Middle frontal gyrus (tissue), 1 donor: ENCODE data around the gene PPP5C.

ENCODE experiments used
- DNase-seq: peaks from one replicate; pipeline ENCODE4 v3.0.0-alpha.2; 2015; ENCODE audit warnings: low spot score; ENCODE audit errors: extremely low spot score

Gene PPP5C

DNA sequence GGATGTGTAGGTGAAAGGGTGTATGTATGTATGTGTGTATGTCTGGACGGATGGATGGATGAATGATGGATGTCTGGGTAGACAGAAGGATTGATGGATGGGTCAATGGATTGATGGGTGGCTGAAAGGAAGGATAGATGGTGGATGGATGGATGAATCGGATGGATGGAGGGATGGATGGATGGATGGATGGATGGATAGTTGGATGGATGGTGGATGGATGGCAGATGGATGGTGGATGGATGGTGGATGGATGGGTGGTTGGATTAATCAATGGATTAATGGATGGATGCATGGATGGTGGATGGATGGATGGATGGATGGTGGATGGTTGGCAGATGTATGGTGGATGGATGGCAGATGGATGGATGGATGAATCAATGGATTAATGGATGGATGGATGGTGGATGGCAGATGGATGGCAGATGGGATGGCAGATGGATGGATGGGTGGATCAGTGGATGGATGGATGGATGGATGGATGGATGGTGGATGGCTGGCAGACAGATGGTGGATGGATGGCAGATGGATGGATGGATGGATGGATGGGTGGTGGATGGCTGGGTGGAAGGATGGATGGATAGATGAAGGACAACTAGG, 16.5 kb upstream of the PPP5C start:
- no peak for DNase-seq

- DNase-seq: no peak
Measured at GRCh38 chr19:46337487-46337886, 9.4 kb upstream of the PPP5C start.

DNA sequence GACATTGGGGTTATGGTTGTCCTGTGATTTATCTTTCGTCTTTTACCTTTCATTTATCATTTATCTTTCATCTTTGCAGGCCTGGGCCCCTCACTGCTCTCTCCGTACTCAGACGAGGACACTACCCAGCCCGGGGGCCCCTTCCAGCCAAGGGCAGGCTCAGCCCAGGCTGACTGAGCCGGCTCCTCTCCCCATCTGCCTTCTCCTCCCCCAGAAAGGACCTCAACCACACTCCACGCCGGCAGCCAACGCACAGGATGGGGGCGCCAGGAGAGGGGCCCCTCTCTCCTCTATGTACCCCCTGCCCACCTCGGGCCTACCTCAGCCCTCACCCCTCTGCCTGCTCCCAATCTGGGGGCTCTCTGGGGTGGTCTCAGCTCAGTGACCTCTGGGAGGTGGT, 7.4 kb upstream of the PPP5C start:
- no peak for DNase-seq

DNA sequence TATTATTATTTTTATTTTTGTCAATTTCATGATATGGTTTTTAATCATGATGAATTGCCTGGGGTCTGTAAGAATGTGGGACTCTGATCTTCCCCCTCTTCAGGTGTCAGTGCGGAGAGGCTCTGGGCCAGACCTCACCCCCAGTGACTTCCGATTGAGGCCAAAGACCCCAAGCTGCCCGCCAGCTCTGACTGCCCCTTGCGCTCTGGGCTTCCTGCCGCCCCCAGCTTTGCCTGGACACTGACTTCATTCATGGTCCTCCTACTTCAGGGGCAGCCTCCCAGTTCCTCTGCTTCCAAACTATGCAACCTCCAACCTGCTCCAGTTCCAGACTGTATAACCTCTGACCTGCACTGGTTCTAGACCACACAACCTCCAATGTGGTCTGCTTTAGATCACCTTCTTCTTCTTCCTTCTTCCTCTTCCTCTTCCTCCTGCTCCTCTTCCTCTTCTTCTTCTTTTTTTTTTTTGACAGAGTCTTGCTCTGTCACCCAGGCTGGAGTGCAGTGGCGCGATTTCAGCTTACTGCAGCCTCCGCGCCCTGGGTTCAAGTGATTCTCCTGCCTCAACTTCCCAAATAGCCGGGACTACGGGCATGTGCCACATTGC, 6.7 kb upstream of the PPP5C start:
- no peak for DNase-seq

GRCh38 chr19:46341937-46342336, 5.0 kb upstream of the PPP5C start:
- DNase-seq: no peak

DNA sequence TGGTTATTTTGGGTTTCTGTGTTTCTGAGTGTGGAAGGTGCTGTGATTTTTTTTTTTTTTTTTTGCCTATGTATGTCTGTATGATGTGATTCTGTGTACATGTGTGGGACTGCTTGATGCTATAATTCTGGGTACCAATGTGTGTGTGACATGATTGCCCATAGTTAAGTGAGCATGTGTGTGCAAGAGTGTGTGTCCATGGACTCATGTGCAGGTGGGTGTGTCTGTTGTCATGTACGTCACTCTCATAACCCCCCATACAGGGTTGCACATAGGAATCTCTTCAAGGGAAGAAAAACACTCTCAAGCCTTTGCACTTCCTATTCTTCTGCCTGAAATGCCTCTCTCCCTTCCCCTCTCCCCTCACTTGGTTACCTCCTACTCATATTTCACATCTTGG, 2.5 kb upstream of the PPP5C start:
- DNase-seq: no peak

DNA sequence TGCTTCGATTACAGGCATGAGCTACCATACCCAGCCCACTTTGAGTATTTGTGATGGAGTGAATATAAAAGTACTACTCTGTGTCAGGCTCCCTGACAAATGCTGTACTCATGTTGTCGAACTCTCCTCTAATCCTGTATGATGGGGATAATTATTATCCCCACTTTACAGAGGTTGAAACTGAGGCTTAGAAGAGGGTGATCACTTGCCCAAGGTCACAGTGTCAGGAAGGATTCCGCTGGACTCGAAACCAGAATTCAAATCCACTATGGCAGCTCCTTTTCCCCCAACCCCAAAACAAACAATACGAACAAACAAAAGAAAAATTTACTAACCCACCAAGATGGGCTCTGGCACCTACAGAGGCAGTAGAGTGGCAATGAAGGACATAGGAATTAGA, 1.7 kb upstream of the PPP5C start:
- DNase-seq: no peak

- DNase-seq: no peak
Measured at GRCh38 chr19:46347572-46347883, 641 bp downstream of the PPP5C start.

DNA sequence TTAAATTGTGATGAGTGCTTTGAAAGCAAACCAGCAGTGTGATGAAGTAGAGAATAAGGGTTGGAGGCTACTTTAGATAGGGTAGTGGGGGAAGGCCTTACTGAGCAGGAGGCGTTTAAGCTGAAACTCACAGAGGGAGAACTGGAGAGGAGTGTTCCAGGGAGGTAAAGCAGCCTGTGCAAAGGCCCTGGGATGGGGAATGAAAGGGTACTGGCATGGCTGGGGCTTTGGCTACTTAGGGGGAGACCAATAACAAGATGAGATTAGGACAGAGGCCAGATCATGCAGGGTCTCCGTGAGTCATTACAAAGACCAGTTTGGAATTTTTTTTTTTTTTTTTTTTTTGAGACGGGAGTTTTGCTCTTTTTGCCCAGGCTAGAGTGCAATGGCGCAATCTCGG, 1.1 kb downstream of the PPP5C start:
- no peak for DNase-seq

GRCh38 chr19:46349311-46349993, 2.6 kb downstream of the PPP5C start:
- DNase-seq: no peak

GRCh38 chr19:46350029-46350757, 3.3 kb downstream of the PPP5C start:
- no peak for DNase-seq

- DNase-seq: no peak
Measured at GRCh38 chr19:46350758-46351159, 3.9 kb downstream of the PPP5C start.

- DNase-seq: no peak
Measured at GRCh38 chr19:46351241-46352041, 4.6 kb downstream of the PPP5C start.

- no peak for DNase-seq
Measured at GRCh38 chr19:46353730-46354528, 7.0 kb downstream of the PPP5C start.

DNA sequence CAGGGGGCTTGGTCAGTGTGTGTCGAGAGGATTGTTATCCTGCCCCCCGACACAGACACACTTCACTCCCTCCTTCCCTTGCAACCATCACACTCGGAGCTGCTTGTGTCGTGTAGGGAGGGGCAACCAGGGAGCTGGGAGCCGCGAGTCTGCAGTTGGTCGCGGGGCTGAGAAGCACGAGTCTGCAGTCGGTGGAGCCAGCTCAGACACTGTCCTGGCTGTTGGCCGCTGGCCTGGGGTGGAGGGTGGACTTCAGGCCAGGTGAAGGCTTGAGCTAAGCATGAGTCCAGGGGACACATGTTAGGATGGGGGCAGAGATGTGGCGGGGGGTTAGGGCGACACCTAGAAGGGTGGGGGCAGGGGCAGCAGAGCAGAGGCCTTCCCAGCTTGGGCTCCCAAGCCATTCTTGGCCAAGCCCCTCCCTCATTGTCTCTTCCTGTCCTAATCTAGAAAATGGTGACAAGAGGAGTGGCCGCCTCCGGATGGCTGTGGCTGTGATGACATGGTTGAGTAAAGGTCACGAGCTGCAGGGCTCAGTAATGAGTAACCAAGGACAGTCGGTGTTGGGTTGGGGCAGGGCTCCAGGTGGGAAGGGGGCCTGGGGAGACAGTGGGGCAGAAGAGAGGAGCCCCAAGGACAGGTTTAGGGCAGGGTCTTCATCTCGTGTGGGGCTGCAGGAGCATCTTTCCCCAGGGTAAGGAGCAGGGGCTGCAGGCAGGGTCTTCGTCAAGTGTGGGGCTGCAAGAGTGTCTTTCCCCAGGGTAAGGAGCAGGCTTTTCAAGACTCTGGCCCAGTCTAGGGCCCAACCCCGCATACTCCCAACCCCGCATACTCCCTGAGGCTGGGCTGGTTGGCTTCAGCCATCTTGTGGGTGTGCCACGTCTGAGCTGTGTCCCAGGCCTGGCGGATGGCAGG, 8.6 kb downstream of the PPP5C start:
- no peak for DNase-seq

DNA sequence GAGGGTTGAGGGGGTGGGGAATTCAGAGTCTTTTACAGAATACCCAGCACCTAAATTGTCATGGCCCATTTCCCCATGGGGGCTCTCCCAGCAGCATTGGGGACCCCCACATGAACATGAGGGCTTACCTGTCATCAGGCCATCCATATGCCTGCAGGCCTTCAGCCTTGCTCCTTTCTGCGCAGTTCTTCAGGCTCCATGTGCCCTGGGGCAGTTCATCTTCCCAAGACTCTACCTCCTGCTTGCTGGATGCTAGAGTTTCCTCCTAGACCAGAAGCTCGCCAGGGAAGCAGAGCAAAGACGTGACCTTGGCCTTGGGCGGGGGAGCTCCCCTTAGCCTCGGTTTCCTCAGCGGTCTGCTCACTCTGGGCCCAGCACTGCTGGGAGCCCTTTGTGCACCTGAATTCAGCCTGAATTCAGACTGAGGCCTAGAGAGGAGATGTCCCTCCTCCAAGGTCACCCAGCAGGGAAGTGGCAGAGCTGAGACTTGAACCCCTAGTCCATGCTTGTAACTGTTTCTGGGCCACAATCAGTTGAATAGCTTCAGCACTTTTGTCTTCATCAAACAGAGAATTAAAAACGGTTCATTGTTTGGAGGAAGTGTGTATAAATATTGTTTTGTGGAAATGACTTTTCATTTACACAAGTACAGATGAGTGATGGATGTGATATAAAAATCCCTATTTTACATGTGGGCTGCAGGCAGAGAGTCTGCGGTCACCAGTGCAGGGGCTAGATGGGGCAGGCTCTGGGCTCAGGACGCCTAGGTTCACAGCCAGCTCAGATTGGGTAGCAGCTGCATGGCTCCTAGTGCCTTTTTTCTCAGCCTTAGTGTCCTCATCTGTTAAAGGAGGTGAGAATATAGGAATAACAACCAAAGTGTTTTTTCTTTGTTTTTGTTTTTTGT, 9.5 kb downstream of the PPP5C start:
- DNase-seq: no peak

DNA sequence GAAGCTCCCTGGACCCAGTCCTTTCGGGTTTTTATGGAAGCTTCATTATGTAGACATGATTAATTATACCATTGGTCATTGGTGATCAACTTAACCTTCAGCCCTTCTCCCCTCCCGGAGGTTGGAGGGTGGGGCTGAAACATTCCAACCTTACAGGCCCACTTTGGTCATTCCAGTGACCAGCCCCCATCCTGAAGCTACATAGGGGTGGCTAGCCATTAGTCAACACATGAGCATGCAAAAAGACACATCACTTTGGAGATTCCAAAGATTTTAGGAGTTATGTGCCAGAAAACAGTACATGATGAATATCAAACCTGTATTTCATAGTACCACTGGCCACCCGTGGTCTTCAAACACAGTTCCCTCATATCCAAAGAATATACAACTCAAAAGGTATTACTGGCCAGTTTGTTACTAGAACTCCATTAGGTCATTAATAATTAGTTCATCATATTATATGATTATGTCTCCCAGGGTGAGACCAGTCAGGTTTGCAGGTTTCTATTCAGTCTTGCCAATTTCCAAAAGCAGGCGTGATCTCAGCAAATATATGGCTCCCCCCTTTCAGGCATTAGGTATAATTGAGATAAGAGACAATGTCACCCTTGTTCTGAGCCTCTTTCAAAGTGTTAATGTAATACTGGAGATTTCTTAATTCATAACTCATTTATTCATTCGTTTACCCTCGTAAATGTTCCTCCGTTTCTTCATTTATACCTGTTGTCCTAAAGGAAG, 11.1 kb downstream of the PPP5C start:
- no peak for DNase-seq

GRCh38 chr19:46361915-46362314, 15.0 kb downstream of the PPP5C start:
- no peak for DNase-seq
